Thoracic aorta (tissue), 2 donors: Measurements from ENCODE around the gene HSPB9. TPM values are rescaled to one million over a fixed set of nuclear protein-coding genes. Genes with fewer than 3 reads are reported as not detected.

Experiments used
- ATAC-seq: fragments of 150-250 bp; one replicate; pipeline ENCODE4 v1.8.0; 2017; ENCODE audit warnings: low read depth; ENCODE audit not compliant: insufficient number of reproducible peaks, low FRiP score
- DNase-seq: peaks from one replicate; pipeline ENCODE4 v3.0.0-alpha.2; 2020; ENCODE audit warnings: low spot score
- H3K27ac ChIP-seq, 2 donors: fragments of 200-600 bp; sonication (generic); 1 replicate in 1 of 2; 2 replicates in 1 of 2; pipeline ENCODE4 v1.5.1; 2016; ENCODE audit warnings: mild to moderate bottlenecking in 2 of 2, moderate library complexity in 2 of 2
- H3K27me3 ChIP-seq: fragments of 200-600 bp; sonication (generic); replicated peaks from 2 replicates; pipeline ENCODE4 v1.6.0; 2016; ENCODE audit warnings: mild to moderate bottlenecking; ENCODE audit not compliant: insufficient read depth
- H3K36me3 ChIP-seq: fragments of 200-600 bp; sonication (generic); one replicate; pipeline ENCODE4 v1.5.1; 2016
- H3K4me1 ChIP-seq, 2 donors: fragments of 200-600 bp; sonication (generic); 1 replicate in 1 of 2; 2 replicates in 1 of 2; pipeline versions ENCODE4 v1.5.1 to v1.6.0; 2016; ENCODE audit warnings: low read depth in 2 of 2, mild to moderate bottlenecking in 1 of 2; ENCODE audit not compliant: control insufficient read depth in 1 of 2
- H3K4me3 ChIP-seq: fragments of 200-600 bp; sonication (generic); 2 replicates; pipeline ENCODE4 v1.5.1; 2016; ENCODE audit warnings: mild to moderate bottlenecking
- H3K9me3 ChIP-seq: fragments of 200-600 bp; sonication (generic); 2 replicates; pipeline ENCODE4 v1.5.1; 2016
- total RNA-seq, 2 donors: library from RNA; depleted of rRNA; stranded (reverse); fragments of >200 nt; gene quantifications; one replicate each; pipeline versions ENCODE4 v1.1.0 to v1.2.3, GENCODE V29; 2016
- TF ChIP-seq, protein P1 (sequence below): fragments of 200-600 bp; sonication (generic); IDR thresholded peaks from one replicate; pipeline ENCODE4 v1.5.1; 2019; ENCODE audit warnings: antibody characterized with exemption

The HSPB9 gene
- total RNA-seq, 2 donors from 2014 or later = not detected

DNA sequence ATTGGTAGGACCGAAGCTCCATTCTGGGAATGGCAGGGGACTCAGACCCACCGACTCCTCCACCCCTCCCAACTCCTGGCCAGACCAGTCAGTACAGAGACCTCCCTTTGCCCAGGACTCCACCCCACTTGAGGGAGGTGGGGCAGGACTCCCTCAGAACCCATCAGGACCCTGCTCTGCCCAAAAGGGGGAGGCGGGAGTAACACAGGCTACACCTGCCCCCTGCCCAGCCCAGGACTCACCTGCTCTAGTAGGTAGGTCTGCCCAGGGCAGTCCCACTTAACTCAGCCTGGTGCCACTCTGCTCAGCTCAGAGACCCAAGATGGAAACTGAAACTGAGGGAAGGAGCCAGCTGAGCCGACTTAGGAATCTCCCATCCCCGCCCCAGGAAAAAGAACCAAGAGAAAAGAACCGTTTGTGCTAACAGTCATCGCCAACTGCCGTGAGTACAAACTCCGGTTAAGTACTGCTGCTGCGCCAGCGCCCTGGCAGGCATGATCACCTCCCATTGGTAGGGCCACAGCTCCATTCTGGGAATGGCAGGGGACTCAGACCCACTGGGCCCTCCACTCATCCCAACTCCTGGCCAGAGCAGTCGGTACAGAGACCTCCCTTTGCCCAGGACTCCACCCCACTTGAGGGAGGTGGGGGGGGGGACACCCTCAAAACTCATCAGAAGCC lies 10.6 kb upstream of the HSPB9 start:
- no peak for DNase-seq
- H3K4me1 ChIP-seq = peaks cover 14 to 20% of the 10 kb centered on the region in 2 donors
- H3K27ac ChIP-seq = peak overlapping the region; percentile 84 to 90
- ATAC-seq = peak; percentile 31
- TF ChIP-seq, protein P1, sequence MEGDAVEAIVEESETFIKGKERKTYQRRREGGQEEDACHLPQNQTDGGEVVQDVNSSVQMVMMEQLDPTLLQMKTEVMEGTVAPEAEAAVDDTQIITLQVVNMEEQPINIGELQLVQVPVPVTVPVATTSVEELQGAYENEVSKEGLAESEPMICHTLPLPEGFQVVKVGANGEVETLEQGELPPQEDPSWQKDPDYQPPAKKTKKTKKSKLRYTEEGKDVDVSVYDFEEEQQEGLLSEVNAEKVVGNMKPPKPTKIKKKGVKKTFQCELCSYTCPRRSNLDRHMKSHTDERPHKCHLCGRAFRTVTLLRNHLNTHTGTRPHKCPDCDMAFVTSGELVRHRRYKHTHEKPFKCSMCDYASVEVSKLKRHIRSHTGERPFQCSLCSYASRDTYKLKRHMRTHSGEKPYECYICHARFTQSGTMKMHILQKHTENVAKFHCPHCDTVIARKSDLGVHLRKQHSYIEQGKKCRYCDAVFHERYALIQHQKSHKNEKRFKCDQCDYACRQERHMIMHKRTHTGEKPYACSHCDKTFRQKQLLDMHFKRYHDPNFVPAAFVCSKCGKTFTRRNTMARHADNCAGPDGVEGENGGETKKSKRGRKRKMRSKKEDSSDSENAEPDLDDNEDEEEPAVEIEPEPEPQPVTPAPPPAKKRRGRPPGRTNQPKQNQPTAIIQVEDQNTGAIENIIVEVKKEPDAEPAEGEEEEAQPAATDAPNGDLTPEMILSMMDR = no peak
- no peaks in the 10 kb centered on the region for H3K9me3 ChIP-seq
- H3K27me3 ChIP-seq = no peaks in the 10 kb centered on the region
- H3K4me3 ChIP-seq = peak overlapping the region; percentile 80
- H3K36me3 ChIP-seq = peaks cover 6% of the 10 kb centered on the region

DNA sequence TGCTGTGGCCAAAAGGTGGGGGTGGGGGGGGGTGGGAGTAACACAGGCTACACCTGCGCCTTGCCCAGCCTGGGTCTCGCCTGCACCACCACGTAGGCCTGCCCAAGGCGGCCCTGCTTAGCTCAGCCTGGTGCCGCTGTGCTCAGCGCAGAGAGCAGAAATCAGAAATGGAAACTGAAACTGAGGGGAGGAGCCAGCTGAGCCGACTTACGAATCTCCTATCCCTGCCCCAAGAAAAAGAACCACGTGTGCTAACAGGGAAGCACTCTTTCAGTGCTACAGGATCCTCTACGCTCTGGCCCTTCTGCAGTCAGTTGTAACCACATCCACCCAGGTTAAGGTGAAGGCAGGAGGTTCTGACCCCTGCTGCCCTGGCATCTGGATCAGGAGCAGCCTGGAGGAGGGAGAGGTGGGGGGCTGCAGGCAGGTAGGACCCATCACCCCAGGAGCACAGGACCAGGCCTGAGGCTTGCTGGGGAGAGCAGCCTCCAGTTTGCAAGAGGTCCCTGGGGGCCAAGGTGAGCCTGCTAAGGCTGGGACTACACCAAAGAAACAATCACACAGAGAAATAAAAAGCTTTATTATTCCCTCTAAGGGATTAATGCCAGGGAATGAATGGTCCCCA lies 9.9 kb upstream of the HSPB9 start, which contains the start of gene DHX58:
Gene DHX58, minus strand, starts transcription at position 163 of the 625 bp plus-strand sequence. CDS start 822 bp downstream, outside the sequence.
- no peak for DNase-seq
- ATAC-seq = peak; percentile 93
- Histone ChIP-seq H3K27me3 (no peaks in the 10 kb centered on the region), H3K4me3 (peak within 1 kb of the TSS; percentile 80), H3K36me3 (peaks cover 6% of the 10 kb centered on the region), H3K27ac (peak within 1 kb of the TSS; percentile 84 to 90), H3K9me3 (no peaks in the 10 kb centered on the region), H3K4me1 (peaks cover 14 to 20% of the 10 kb centered on the region in 2 donors)
- TF ChIP-seq, protein P1 = no peak

DNA sequence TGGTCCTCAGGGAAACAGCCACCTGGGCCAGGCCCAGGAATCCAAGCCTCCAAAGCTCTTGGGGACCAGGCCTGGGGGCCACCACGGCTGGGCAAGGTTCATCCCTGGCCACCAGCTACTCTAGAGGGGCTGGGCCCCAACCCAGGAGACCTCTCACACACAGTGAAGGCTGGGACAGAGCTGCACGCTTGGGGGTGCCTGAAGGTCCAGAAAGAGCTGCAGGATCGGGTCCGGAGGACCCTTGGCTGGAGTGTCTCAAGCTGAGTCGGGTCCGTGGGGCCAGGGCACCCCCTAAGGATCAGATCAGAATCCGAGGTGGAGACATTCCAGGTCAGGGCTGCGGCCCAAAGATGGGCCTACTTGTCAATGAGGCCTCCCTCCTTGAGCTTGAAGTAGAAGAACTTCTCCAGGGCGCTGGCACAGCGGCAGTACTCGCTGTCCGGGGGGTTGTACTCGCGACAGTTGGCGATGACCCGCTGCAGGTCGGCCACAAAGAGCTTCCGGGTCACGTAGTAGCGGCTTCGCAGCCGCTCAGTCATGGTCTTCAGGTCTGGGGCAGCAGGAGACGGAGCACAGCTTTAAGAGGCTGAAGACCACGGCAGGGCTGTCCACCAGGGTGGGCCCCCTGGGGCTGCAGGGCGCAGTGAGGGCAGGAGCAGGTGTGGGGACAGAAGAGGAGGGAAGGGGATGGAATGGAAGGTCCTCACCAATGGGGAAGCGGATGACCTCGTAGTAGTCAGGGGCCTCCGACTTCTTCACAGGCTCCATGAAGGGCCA lies 9.1 kb upstream of the HSPB9 start:
- TF ChIP-seq, protein P1 = no peak

DNA sequence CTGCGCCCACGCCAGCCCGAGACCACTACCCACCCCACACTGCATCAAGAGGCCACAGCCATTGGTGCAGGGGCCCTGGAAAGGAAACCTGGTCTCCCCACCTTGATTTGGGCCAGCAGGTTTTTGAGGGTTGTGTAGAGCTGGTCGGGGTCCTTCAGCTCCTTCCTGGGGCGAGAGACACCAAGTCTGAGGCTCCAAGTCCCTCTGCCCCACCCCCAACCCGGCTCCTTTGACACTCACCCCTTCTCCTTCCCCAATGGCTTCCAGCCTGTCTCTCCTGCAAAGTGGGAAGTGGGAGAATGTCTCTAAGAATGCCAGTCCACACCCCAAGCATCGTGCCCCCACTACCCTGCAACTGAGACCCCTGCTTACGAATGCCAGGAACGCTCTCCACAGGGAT lies 8.5 kb upstream of the HSPB9 start:
- ATAC-seq (no peak), DNase-seq (no peak)
- Histone ChIP-seq H3K4me1 (peaks cover 14 to 20% of the 10 kb centered on the region in 2 donors), H3K4me3 (no peak overlapping the region), H3K36me3 (peaks cover under 1% of the 10 kb centered on the region), H3K27ac (no peak overlapping the region), H3K9me3 (no peaks in the 10 kb centered on the region), H3K27me3 (no peaks in the 10 kb centered on the region)
- TF ChIP-seq, protein P1 = no peak

More for the DNA sequence above, 9.1 kb upstream of the HSPB9 start:
- DNase-seq (no peak), ATAC-seq (no peak)
- Histone ChIP-seq H3K27me3 (no peaks in the 10 kb centered on the region), H3K27ac (peak overlapping the region; percentile 84 to 90), H3K9me3 (no peaks in the 10 kb centered on the region), H3K4me1 (peaks cover 14 to 20% of the 10 kb centered on the region in 2 donors), H3K36me3 (peaks cover 6% of the 10 kb centered on the region), H3K4me3 (no peak overlapping the region)
